ENCODE data around the gene BRINP2.
"Not testable (repeated sequence)": the region's sequence is repeated elsewhere in the genome, so short reads cannot be mapped to it uniquely, and the experiment has no call there.

BRINP2 gene

GRCh38 chr1:177302357-177303044, 131.7 kb downstream of the BRINP2 start:
- no peak for DNase-seq (ENCODE audit: low read depth in 1 of 2, low spot score in 1 of 2)
- in situ Hi-C loops (cut with HindIII; ENCODE audit: low pct_unique_long_range_greater_than_20kb, low sequenced_read_pairs), result no loop called here
- no peak for TF ChIP-seq JUND (IDR thresholded peaks at IDR 0.05; ENCODE audit: low read depth)

GRCh38 chr1:177305040-177306018, 134.6 kb downstream of the BRINP2 start:
- no peak for DNase-seq (ENCODE audit: low read depth in 1 of 2, low spot score in 1 of 2)
- in situ Hi-C loops (cut with HindIII; ENCODE audit: low pct_unique_long_range_greater_than_20kb, low sequenced_read_pairs), result no loop called here
- no peak for TF ChIP-seq JUND (IDR thresholded peaks at IDR 0.05; ENCODE audit: low read depth)

GRCh38 chr1:177306019-177306415, 135.3 kb downstream of the BRINP2 start:
- no peak for TF ChIP-seq JUND (IDR thresholded peaks at IDR 0.05; ENCODE audit: low read depth)
- DNase-seq (ENCODE audit: low read depth in 1 of 2, low spot score in 1 of 2), result no peak
- in situ Hi-C loops (cut with HindIII; ENCODE audit: low pct_unique_long_range_greater_than_20kb, low sequenced_read_pairs), result no loop called here

GRCh38 chr1:177306981-177307380, 136.2 kb downstream of the BRINP2 start:
- in situ Hi-C loops (cut with HindIII; ENCODE audit: low pct_unique_long_range_greater_than_20kb, low sequenced_read_pairs), result no loop called here

GRCh38 chr1:177307771-177308170, 137.0 kb downstream of the BRINP2 start:
- DNase-seq (ENCODE audit: low read depth in 1 of 2, low spot score in 1 of 2), result no peak
- no peak for TF ChIP-seq JUND (IDR thresholded peaks at IDR 0.05; ENCODE audit: low read depth)

More at GRCh38 chr1:177306981-177307380, 136.2 kb downstream of the BRINP2 start:
- DNase-seq (ENCODE audit: low read depth in 1 of 2, low spot score in 1 of 2), result no peak
- no peak for TF ChIP-seq JUND (IDR thresholded peaks at IDR 0.05; ENCODE audit: low read depth)

GRCh38 chr1:177309880-177310279, 139.1 kb downstream of the BRINP2 start:
- in situ Hi-C loops (cut with HindIII; ENCODE audit: low pct_unique_long_range_greater_than_20kb, low sequenced_read_pairs), result no loop called here
- DNase-seq (ENCODE audit: low read depth in 1 of 2, low spot score in 1 of 2), result no peak

More at GRCh38 chr1:177307771-177308170, 137.0 kb downstream of the BRINP2 start:
- in situ Hi-C loops (cut with HindIII; ENCODE audit: low pct_unique_long_range_greater_than_20kb, low sequenced_read_pairs), result no loop called here

GRCh38 chr1:177310326-177310725, 139.6 kb downstream of the BRINP2 start:
- in situ Hi-C loops (cut with HindIII; ENCODE audit: low pct_unique_long_range_greater_than_20kb, low sequenced_read_pairs), result no loop called here
- no peak for DNase-seq (ENCODE audit: low read depth in 1 of 2, low spot score in 1 of 2)
- TF ChIP-seq JUND (IDR thresholded peaks at IDR 0.05; ENCODE audit: low read depth), result no peak

More at GRCh38 chr1:177309880-177310279, 139.1 kb downstream of the BRINP2 start:
- no peak for TF ChIP-seq JUND (IDR thresholded peaks at IDR 0.05; ENCODE audit: low read depth)

- no peak for DNase-seq (ENCODE audit: low read depth in 1 of 2, low spot score in 1 of 2)
- no peak for TF ChIP-seq JUND (IDR thresholded peaks at IDR 0.05; ENCODE audit: low read depth)
- in situ Hi-C loops (cut with HindIII; ENCODE audit: low pct_unique_long_range_greater_than_20kb, low sequenced_read_pairs), result no loop called here
Measured at GRCh38 chr1:177311111-177311510, 140.4 kb downstream of the BRINP2 start.

GRCh38 chr1:177311586-177311985, 140.8 kb downstream of the BRINP2 start:
- TF ChIP-seq JUND (IDR thresholded peaks at IDR 0.05; ENCODE audit: low read depth), result no peak
- in situ Hi-C loops (cut with HindIII; ENCODE audit: low pct_unique_long_range_greater_than_20kb, low sequenced_read_pairs), result no loop called here
- no peak for DNase-seq (ENCODE audit: low read depth in 1 of 2, low spot score in 1 of 2)

- in situ Hi-C loops (cut with HindIII; ENCODE audit: low pct_unique_long_range_greater_than_20kb, low sequenced_read_pairs), result no loop called here
- TF ChIP-seq JUND (IDR thresholded peaks at IDR 0.05; ENCODE audit: low read depth), result no peak
- no peak for DNase-seq (ENCODE audit: low read depth in 1 of 2, low spot score in 1 of 2)
Measured at GRCh38 chr1:177315261-177315660, 144.5 kb downstream of the BRINP2 start.

- in situ Hi-C loops (cut with HindIII; ENCODE audit: low pct_unique_long_range_greater_than_20kb, low sequenced_read_pairs), result no loop called here
- no peak for TF ChIP-seq JUND (IDR thresholded peaks at IDR 0.05; ENCODE audit: low read depth)
- no peak for DNase-seq (ENCODE audit: low read depth in 1 of 2, low spot score in 1 of 2)
Measured at GRCh38 chr1:177315761-177316160, 145.0 kb downstream of the BRINP2 start.

- in situ Hi-C loops (cut with HindIII; ENCODE audit: low pct_unique_long_range_greater_than_20kb, low sequenced_read_pairs); DNase-seq (ENCODE audit: low read depth in 1 of 2, low spot score in 1 of 2): not testable (repeated sequence)
Measured at GRCh38 chr1:177321434-177321833, 150.7 kb downstream of the BRINP2 start.

GRCh38 chr1:177328251-177328650, 157.5 kb downstream of the BRINP2 start:
- in situ Hi-C loops (cut with HindIII; ENCODE audit: low pct_unique_long_range_greater_than_20kb, low sequenced_read_pairs), result no loop called here
- no peak for TF ChIP-seq JUND (IDR thresholded peaks at IDR 0.05; ENCODE audit: low read depth)
- no peak for DNase-seq (ENCODE audit: low read depth in 1 of 2, low spot score in 1 of 2)
